Ovary (tissue), 9 donors: ENCODE data around the gene PPM1M. TPM values are rescaled to one million over a fixed set of nuclear protein-coding genes. Genes with fewer than 3 reads are reported as not detected.

Source experiments
- DNase-seq, 5 donors: peaks; one replicate each; pipeline ENCODE4 v3.0.0-alpha.2; 2019 to 2020
- H3K27ac ChIP-seq, 2 donors: fragments of 200-600 bp; one replicate each; pipeline versions ENCODE4 v1.5.1 to v1.8.0; 2019 to 2022
- H3K27me3 ChIP-seq: fragments of 200-600 bp; one replicate; pipeline ENCODE4 v1.8.0; 2022
- H3K36me3 ChIP-seq: fragments of 200-600 bp; sonication (generic); one replicate; pipeline ENCODE4 v1.5.1; 2019
- H3K4me1 ChIP-seq: one replicate; pipeline ENCODE4 v1.8.1; 2013; ENCODE audit warnings: mild to moderate bottlenecking, moderate library complexity; ENCODE audit not compliant: insufficient read depth
- H3K4me3 ChIP-seq: fragments of 200-600 bp; sonication (generic); one replicate; pipeline ENCODE4 v1.5.1; 2017
- H3K9me3 ChIP-seq, 2 donors: fragments of 200-600 bp in 1 of 2; sonication (generic) in 1 of 2; one replicate each; pipeline versions ENCODE4 v1.5.1 to v1.8.1; 2013 to 2019; ENCODE audit warnings: mild to moderate bottlenecking in 1 of 2, moderate library complexity in 1 of 2
- CTCF ChIP-seq, 3 donors: fragments of 450-650 bp in 2 of 3; fragments of 200-600 bp in 1 of 3; IDR thresholded peaks; one replicate each; pipeline versions ENCODE4 v1.5.1 to v1.8.0; 2016 to 2022; ENCODE audit warnings: antibody characterized with exemption in 3 of 3, mild to moderate bottlenecking in 1 of 3
- EP300 ChIP-seq: sonication (generic); formaldehyde crosslinking; IDR thresholded peaks from one replicate; pipeline ENCODE4 v1.6.1; 2017; ENCODE audit warnings: antibody characterized with exemption
- POLR2A ChIP-seq: fragments of 450-650 bp; IDR thresholded peaks from one replicate; pipeline ENCODE4 v1.6.1; 2017; ENCODE audit warnings: antibody characterized with exemption, mild to moderate bottlenecking, moderate library complexity
- WGBS, 3 donors: extraction: QIAGEN DNeasy Blood & Tissue Kit in 1 of 3; methylation state at CpG; one replicate each; pipeline versions ENCODE4 v1.1.5 to v1.1.7; 2013 to 2017; 5-methylcytosine and 5-hydroxymethylcytosine counted together
- intact Hi-C, 4 donors: fragments of 100-400 bp; cut with DNase I; formaldehyde crosslinking; loops; one replicate each; pipeline versions ENCODE4 v1.11.0 to v1.15.1; 2022 to 2023
- polyA plus RNA-seq, 2 donors: library from polyadenylated mRNA; stranded (reverse); fragments of 200-250 nt in 1 of 2; fragments of 350-450 nt in 1 of 2; fragmentation: Illumina TruSeq in 1 of 2; extraction: RNeasy Lipid Tissue Mini Kit (QIAGEN cat#74804) in 1 of 2; gene quantifications; one replicate each; pipeline ENCODE4 v1.2.3, GENCODE V29; 2013 to 2014
- total RNA-seq, 7 donors: library from RNA; depleted of rRNA in 2 of 7; stranded (reverse); fragments of >200 nt in 2 of 7; fragmentation: NEBNext Ultra II Directional in 3 of 7; extraction: Animal tissue kit (Norgen Biotek cat#: 25700) in 3 of 7; gene quantifications; one replicate each; pipeline versions ENCODE4 v1.1.0 to v1.2.4, GENCODE V29; 2016 to 2023
- donor health status: DM: no; HTN: no; CAD: no; lungs with moderate emphysema.
- donor health status: DM: no; HTN: no; CAD: no.
- donor health status: Bipolar disorder and iron deficiency.
- donor health status: DM: yes; HTN: yes; CAD: no.
- donor health status: DM: no; HTN: no; CAD: no.
- donor health status: DM: yes; HTN: yes; CAD: no.

PPM1M gene
- total and polyA plus RNA-seq, 9 donors: 15.4 to 48.4 (median 25.7) TPM

- Histone ChIP-seq H3K27me3 (no peaks in the 10 kb centered on the region), H3K4me1 (peaks cover 9% of the 10 kb centered on the region), H3K4me3 (peak overlapping the region; percentile 95), H3K9me3 (no peaks in the 10 kb centered on the region), H3K36me3 (no peaks in the 10 kb centered on the region), H3K27ac (no peak overlapping the region)
- intact Hi-C loops: loop anchor here in 2 of 4 donors (5.0 to 10.0 kb wide), 2 partner anchors 51 to 116 kb away; partner anchors contain the start of gene TWF2 (in 1 of the 2)
- 75 to 80% (median 77%) methylated on average over 6 of the region's 6 CpGs for WGBS, 3 donors
- peak in 2 of 5 donors; percentile 15 to 32 for DNase-seq
- TF ChIP-seq POLR2A (no peak), CTCF (IDR thresholded peaks at IDR 0.05) (no peak), EP300 (no peak)
Measured at GRCh38 chr3:52288674-52289073, 43.1 kb downstream of the PPM1M start.

GRCh38 chr3:52289338-52289746 lies 43.8 kb downstream of the PPM1M start:
- peak in 2 of 5 donors; percentile 13 to 30 for DNase-seq
- Histone ChIP-seq H3K36me3 (no peaks in the 10 kb centered on the region), H3K27ac (no peak overlapping the region), H3K4me1 (peaks cover 4% of the 10 kb centered on the region), H3K9me3 (no peaks in the 10 kb centered on the region), H3K4me3 (no peak overlapping the region), H3K27me3 (no peaks in the 10 kb centered on the region)
- WGBS, 3 donors: 69 to 91% (median 74%) methylated on average over 1 of the region's 1 CpG
- TF ChIP-seq CTCF (IDR thresholded peaks at IDR 0.05): no peak
- no peak for TF ChIP-seq POLR2A
- no peak for TF ChIP-seq EP300
- intact Hi-C loops: loop anchor here in 2 of 4 donors (5.0 to 10.0 kb wide), 2 partner anchors 52 to 115 kb away; partner anchors contain the start of gene TWF2 (in 1 of the 2)

- no peak overlapping the region for H3K4me3 ChIP-seq
- DNase-seq: peak in 2 of 5 donors; percentile 26 to 37
- TF ChIP-seq EP300 (no peak), CTCF (IDR thresholded peaks at IDR 0.05) (no peak), POLR2A (no peak)
- no peak overlapping the region for H3K27ac ChIP-seq
- 61 to 76% (median 63%) methylated on average over 15 of the region's 15 CpGs for WGBS, 3 donors
- H3K4me1 ChIP-seq: peaks cover 4% of the 10 kb centered on the region
- H3K36me3 ChIP-seq: no peaks in the 10 kb centered on the region
- H3K9me3 ChIP-seq: no peaks in the 10 kb centered on the region
- no peaks in the 10 kb centered on the region for H3K27me3 ChIP-seq
- intact Hi-C loops: loop anchor here (5.0 to 10.0 kb wide), 3 partner anchors 52 to 115 kb away; partner anchors contain the start of gene TWF2 (in 1 of the 4)
Measured at GRCh38 chr3:52289747-52290595, 44.4 kb downstream of the PPM1M start.

GRCh38 chr3:52290596-52291507 lies 45.3 kb downstream of the PPM1M start:
- no peaks in the 10 kb centered on the region for H3K9me3 ChIP-seq
- no peaks in the 10 kb centered on the region for H3K27me3 ChIP-seq
- H3K36me3 ChIP-seq: no peaks in the 10 kb centered on the region
- peaks cover 4% of the 10 kb centered on the region for H3K4me1 ChIP-seq
- TF ChIP-seq CTCF (IDR thresholded peaks at IDR 0.05) (no peak), POLR2A (no peak), EP300 (no peak)
- 82 to 83% (median 82%) methylated on average over 18 to 23 of the region's 23 CpGs for WGBS, 3 donors
- H3K27ac ChIP-seq: no peak overlapping the region
- DNase-seq: peak in 2 of 5 donors; percentile 30 to 36
- intact Hi-C loops: loop anchor here in 3 of 4 donors (5.0 kb wide), 1 partner anchor 51 kb away; no protein-coding TSS in a partner anchor
- H3K4me3 ChIP-seq: no peak overlapping the region
